RWPE1 (cell line): ENCODE measurements around the gene PIM1.

Source experiments
- CTCF ChIA-PET: fragments of 350-600 bp; sonication (Branson Sonifier 250); formaldehyde crosslinking; extraction: SDS; loops from one replicate; lab custom pipeline; 2021; lab: Yijun Ruan, JAX
- POLR2A ChIA-PET: fragments of 400-600 bp; formaldehyde crosslinking; extraction: SDS; loops from one replicate; lab custom pipeline; 2020; ENCODE audit warnings: antibody characterized with exemption; ENCODE audit not compliant: low non-redundant PET; lab: Yijun Ruan, JAX
- DNase-seq: peaks from one replicate; pipeline ENCODE4 v3.0.0; 2012; ENCODE audit warnings: low spot score
- H3K27ac ChIP-seq: fragments of 450-650 bp; 2 replicates; pipeline ENCODE4 v1.5.1; 2017
- CTCF ChIP-seq: fragments of 450-650 bp; conservative IDR thresholded peaks from 2 replicates; pipeline ENCODE4 v1.5.1; 2017; ENCODE audit warnings: low read depth, mild to moderate bottlenecking

The PIM1 gene

GRCh38 chr6:37173493-37174195 is 3.7 kb downstream of the PIM1 start:
- CTCF ChIA-PET = interaction anchor here (0.6 to 4.0 kb wide), 5 partner anchors 115 to 155 kb away, joined by 3 to 64 read pairs (median 29); no protein-coding TSS in a partner anchor
- no peak for TF ChIP-seq CTCF

DNA sequence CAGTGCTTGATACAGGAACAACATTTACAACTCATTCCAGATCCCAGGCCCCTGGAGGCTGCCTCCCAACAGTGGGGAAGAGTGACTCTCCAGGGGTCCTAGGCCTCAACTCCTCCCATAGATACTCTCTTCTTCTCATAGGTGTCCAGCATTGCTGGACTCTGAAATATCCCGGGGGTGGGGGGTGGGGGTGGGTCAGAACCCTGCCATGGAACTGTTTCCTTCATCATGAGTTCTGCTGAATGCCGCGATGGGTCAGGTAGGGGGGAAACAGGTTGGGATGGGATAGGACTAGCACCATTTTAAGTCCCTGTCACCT is 4.2 kb downstream of the PIM1 start:
- TF ChIP-seq CTCF = no peak
- ChIA-PET CTCF (interaction anchor here (0.6 to 0.7 kb wide), 2 partner anchors 115 to 149 kb away, joined by 3 to 4 read pairs; no protein-coding TSS in a partner anchor), POLR2A (no interaction called here)
- no peak overlapping the region for H3K27ac ChIP-seq
- DNase-seq = no peak

More at GRCh38 chr6:37173493-37174195, 3.7 kb downstream of the PIM1 start:
- DNase-seq = no peak
- POLR2A ChIA-PET = no interaction called here
- H3K27ac ChIP-seq = no peak overlapping the region

DNA sequence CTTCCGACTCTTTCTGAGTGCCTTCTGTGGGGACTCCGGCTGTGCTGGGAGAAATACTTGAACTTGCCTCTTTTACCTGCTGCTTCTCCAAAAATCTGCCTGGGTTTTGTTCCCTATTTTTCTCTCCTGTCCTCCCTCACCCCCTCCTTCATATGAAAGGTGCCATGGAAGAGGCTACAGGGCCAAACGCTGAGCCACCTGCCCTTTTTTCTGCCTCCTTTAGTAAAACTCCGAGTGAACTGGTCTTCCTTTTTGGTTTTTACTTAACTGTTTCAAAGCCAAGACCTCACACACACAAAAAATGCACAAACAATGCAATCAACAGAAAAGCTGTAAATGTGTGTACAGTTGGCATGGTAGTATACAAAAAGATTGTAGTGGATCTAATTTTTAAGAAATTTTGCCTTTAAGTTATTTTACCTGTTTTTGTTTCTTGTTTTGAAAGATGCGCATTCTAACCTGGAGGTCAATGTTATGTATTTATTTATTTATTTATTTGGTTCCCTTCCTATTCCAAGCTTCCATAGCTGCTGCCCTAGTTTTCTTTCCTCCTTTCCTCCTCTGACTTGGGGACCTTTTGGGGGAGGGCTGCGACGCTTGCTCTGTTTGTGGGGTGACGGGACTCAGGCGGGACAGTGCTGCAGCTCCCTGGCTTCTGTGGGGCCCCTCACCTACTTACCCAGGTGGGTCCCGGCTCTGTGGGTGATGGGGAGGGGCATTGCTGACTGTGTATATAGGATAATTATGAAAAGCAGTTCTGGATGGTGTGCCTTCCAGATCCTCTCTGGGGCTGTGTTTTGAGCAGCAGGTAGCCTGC is 4.8 kb downstream of the PIM1 start:
- no peak overlapping the region for H3K27ac ChIP-seq
- DNase-seq = no peak
- no peak for TF ChIP-seq CTCF
- CTCF ChIA-PET = interaction anchor here (0.6 to 0.7 kb wide), 3 partner anchors 116 to 143 kb away, joined by 3 to 5 read pairs (median 3); no protein-coding TSS in a partner anchor
- POLR2A ChIA-PET = no interaction called here

GRCh38 chr6:37175332-37176267 is 5.6 kb downstream of the PIM1 start:
- peak overlapping the region; percentile 20; the same call in 1 of the 2 replicates for H3K27ac ChIP-seq
- ChIA-PET POLR2A (interaction anchor here (0.6 kb wide), 1 partner anchor 12 kb away, joined by 3 read pairs; no protein-coding TSS in a partner anchor), CTCF (interaction anchor here (0.8 to 1.1 kb wide), 2 partner anchors 14 to 157 kb away, joined by 3 to 5 read pairs; no protein-coding TSS in a partner anchor)
- no peak for DNase-seq
- no peak for TF ChIP-seq CTCF

GRCh38 chr6:37176268-37177076 is 6.5 kb downstream of the PIM1 start:
- ChIA-PET POLR2A (interaction anchor here (0.6 kb wide), 1 partner anchor 12 kb away, joined by 3 read pairs; no protein-coding TSS in a partner anchor), CTCF (interaction anchor here (1.1 kb wide), 1 partner anchor 158 kb away, joined by 3 read pairs; no protein-coding TSS in a partner anchor)
- DNase-seq = no peak
- TF ChIP-seq CTCF = no peak
- peak overlapping the region; percentile 20; the same call in 1 of the 2 replicates for H3K27ac ChIP-seq
